ENCODE results near the gene METTL5. TPM values are rescaled to one million over a fixed set of nuclear protein-coding genes. Genes with fewer than 3 reads are reported as not detected.

The METTL5 gene
- total and polyA plus RNA-seq, 10 donors = 24.4 to 57.0 (median 34.5) TPM

DNA sequence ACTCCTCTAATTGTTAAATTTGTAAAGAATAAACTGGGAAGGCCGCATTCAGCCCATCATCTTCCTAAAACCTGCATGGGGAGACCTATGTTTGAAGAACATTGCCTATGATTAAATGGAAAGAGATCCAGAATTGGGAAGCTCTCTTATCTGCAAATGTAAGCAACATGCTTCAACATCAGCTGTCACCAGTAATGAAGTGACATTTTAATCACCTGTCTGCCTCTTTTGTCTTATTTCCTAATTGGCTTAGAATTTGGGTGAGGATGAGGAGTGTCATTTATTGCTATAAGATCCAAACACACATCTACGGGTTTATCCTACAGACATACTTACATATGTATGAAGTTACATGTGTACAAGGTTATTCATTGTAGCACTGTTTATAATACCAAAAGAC lies 52.1 kb downstream of the METTL5 start:
- H3K36me3 ChIP-seq = no peaks in the 10 kb centered on the region
- H3K4me3 ChIP-seq = no peak overlapping the region
- intact Hi-C loops (cut with DNase I; ENCODE audit: low total_unique reads) = no loop called here
- peaks cover 0 to 16% (median 8%) of the 10 kb centered on the region in 6 donors for H3K4me1 ChIP-seq
- 87 to 94% (median 89%) methylated on average over 2 of the region's 2 CpGs for WGBS, 5 donors
- H3K27me3 ChIP-seq (replicated peaks in 1 of 7) = peaks cover 0 to 32% (median 14%) of the 10 kb centered on the region in 7 donors
- no peaks in the 10 kb centered on the region for H3K9me3 ChIP-seq
- DNase-seq = no peak
- H3K27ac ChIP-seq = no peak overlapping the region
- TF ChIP-seq POLR2A (IDR thresholded peaks at IDR 0.05) (no peak), CTCF (IDR thresholded peaks at IDR 0.05 in 8 of 11, conservative IDR thresholded peaks at IDR 0.05 in 3 of 11) (no peak), POLR2AphosphoS5 (IDR thresholded peaks at IDR 0.05) (no peak)

DNA sequence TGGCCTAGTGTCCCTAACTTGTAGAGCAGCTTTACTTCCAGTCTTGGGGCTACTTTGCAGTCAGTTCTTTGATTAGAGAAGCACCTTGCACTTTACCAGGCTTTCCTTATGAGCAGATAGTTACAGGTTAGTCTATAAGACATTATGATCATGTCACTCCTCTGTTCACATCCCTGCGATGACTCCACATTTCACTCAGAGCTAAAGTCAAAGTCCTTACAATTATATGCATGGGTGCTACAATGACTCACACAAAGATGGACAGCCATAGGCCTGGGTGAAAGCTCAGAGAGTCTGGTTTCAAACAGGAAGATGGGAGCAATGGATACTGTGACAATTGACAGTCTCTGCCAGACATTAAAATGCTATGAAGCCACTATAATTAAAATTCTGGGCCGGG lies 53.1 kb downstream of the METTL5 start:
- Histone ChIP-seq H3K36me3 (no peaks in the 10 kb centered on the region), H3K27ac (no peak overlapping the region), H3K4me1 (peaks cover 5 to 23% (median 12%) of the 10 kb centered on the region in 6 donors), H3K4me3 (no peak overlapping the region), H3K9me3 (no peaks in the 10 kb centered on the region), H3K27me3 (replicated peaks in 1 of 7) (peaks cover 0 to 37% (median 16%) of the 10 kb centered on the region in 7 donors)
- TF ChIP-seq CTCF (IDR thresholded peaks at IDR 0.05 in 8 of 11, conservative IDR thresholded peaks at IDR 0.05 in 3 of 11) = no peak
- no peak for TF ChIP-seq POLR2A (IDR thresholded peaks at IDR 0.05)
- no peak for TF ChIP-seq POLR2AphosphoS5 (IDR thresholded peaks at IDR 0.05)
- intact Hi-C loops (cut with DNase I; ENCODE audit: low total_unique reads) = no loop called here
- no peak for DNase-seq
- WGBS, 5 donors = 89 to 97% (median 94%) methylated on average over 2 of the region's 2 CpGs

DNA sequence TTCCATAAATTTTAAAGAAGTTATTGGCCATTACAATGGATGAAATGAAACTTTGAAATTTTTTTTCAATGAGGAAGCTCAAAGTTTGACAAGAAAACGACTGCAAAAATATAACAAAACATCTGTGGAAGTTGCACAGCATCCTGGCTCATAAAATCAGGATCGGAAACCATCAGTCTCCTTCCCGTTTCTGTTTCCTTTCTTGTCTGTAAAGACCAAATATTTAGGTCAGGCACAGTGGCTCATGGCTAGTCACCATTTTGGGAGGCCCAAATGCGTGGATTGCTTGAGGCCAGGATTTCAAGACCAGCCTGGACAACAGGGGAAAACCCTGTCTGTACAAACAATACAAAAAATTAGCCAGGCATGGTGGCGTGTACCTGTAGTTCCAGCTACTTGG lies 53.7 kb downstream of the METTL5 start:
- H3K27me3 ChIP-seq (replicated peaks in 1 of 7) = peaks cover 0 to 37% (median 16%) of the 10 kb centered on the region in 7 donors
- 58 to 73% (median 62%) methylated on average over 5 of the region's 5 CpGs for WGBS, 5 donors
- H3K27ac ChIP-seq = no peak overlapping the region
- H3K4me3 ChIP-seq = no peak overlapping the region
- no peaks in the 10 kb centered on the region for H3K36me3 ChIP-seq
- no peak for TF ChIP-seq POLR2A (IDR thresholded peaks at IDR 0.05)
- TF ChIP-seq POLR2AphosphoS5 (IDR thresholded peaks at IDR 0.05) = no peak
- no peak for TF ChIP-seq CTCF (IDR thresholded peaks at IDR 0.05 in 8 of 11, conservative IDR thresholded peaks at IDR 0.05 in 3 of 11)
- H3K9me3 ChIP-seq = no peaks in the 10 kb centered on the region
- peaks cover 5 to 23% (median 12%) of the 10 kb centered on the region in 6 donors for H3K4me1 ChIP-seq
- intact Hi-C loops (cut with DNase I; ENCODE audit: low total_unique reads) = no loop called here
- DNase-seq = no peak

DNA sequence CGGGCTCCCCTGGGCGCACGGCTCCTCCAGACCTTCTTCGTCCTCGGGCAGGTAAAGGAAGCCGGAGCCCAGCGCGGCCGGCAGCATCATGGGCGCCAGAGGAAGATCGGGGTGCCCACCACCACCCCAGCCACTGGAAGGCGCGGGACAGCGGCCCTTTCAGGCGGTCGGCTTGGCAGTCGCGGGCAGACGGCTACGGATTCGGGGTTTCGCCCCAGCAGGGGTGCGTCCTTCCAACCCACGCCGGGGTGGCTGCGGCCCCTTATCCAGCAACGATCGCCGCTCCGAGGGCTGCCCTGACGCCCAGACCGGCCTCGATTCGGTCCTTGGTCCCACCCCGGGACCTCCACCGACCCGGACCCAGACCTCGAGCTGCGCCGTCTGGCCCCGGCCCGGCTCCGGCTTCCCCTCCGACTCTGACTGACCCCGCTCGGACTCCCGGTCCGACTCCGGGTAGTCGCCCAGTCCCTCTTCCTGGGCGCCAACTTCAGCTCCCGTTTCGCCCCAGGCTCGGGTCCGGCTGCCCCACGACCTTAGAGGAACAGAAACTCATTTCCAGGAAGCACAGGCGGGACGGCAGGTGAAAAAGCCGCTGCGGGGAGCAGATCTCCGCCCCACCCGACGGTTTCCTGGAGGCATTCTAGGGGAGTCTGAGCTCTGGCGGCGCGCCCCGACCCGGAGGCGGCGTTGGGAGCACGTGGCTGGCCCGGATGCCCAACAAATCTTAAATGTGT lies 56.3 kb downstream of the METTL5 start:
- TF ChIP-seq POLR2AphosphoS5 (IDR thresholded peaks at IDR 0.05) = peak in 2 of 3 donors; percentile 19 to 25
- no peak for TF ChIP-seq CTCF (IDR thresholded peaks at IDR 0.05 in 8 of 11, conservative IDR thresholded peaks at IDR 0.05 in 3 of 11)
- DNase-seq = peak; percentile 80

More for the DNA sequence above, 56.3 kb downstream of the METTL5 start:
- Histone ChIP-seq H3K27me3 (replicated peaks in 1 of 7) (peaks cover 0 to 37% (median 16%) of the 10 kb centered on the region in 7 donors), H3K36me3 (no peaks in the 10 kb centered on the region), H3K4me1 (peaks cover 5 to 23% (median 12%) of the 10 kb centered on the region in 6 donors), H3K27ac (no peak overlapping the region), H3K4me3 (peak overlapping the region; percentile 8 to 58 (median 36)), H3K9me3 (no peaks in the 10 kb centered on the region)
- WGBS, 5 donors = 9 to 28% (median 20%) methylated on average over 43 to 72 of the region's 72 CpGs
- intact Hi-C loops (cut with DNase I; ENCODE audit: low total_unique reads) = no loop called here

Measured in spleen (tissue), 11 donors.